ENCODE results near the gene FPR2. TPM values are rescaled to one million over a fixed set of nuclear protein-coding genes. Genes with fewer than 3 reads are reported as not detected.

The FPR2 gene
- total and polyA plus RNA-seq, 9 of the 15 experiments (the other 6 are each of a cell fraction or from before 2014, with no cell fraction given), result 0.03 to 0.15 (median 0.07) TPM; not detected in 6

DNA sequence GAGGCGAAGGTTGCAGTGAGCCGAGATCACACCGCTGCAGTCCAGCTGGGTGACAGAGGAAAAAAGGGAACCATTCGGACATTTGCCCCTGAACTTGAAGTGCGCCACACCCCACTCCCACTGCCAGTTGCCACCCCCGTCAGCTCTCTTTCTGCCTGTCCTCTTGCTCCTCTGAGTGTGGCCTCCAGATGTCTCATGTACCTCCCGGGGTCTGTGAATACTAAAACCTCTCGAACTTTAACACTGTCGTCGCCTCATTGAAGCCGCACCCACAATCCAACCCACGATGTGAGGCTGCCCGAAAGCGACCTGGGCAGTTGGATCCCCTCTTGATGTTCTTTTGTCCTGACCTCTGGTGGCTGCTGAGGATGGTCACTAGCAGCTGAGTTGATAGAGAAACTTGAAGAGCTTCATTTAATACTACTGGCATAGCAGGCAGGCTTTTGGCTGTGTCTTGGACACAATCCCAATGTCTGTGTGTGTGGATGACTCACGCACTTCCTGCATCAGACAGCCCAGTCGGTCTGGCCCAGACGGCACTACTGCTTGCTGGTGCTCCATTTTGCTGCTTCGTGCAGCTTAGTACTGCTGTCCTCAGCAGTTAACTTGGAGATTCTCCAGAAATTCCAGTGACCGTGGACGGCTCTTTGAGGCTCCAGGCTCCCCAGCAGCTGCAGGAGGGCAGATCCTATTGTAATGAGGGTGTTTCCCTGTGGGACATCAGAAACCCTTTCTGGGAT is 38.2 kb downstream of the FPR2 start (continued):
- TF ChIP-seq MTA2 (IDR thresholded peaks at IDR 0.05; ENCODE audit: low read depth), result no peak
- TF ChIP-seq WHSC1 (IDR thresholded peaks at IDR 0.05; ENCODE audit: low read length), result no peak
- no peak for TF ChIP-seq FOXP1 (CRISPR knock-in tag; IDR thresholded peaks at IDR 0.05)
- no peak for TF ChIP-seq SIN3B (IDR thresholded peaks at IDR 0.05; ENCODE audit: low read depth)
- TF ChIP-seq RBM14 (IDR thresholded peaks at IDR 0.05; ENCODE audit: borderline replicate concordance, insufficient read depth, low read depth, low read length), result no peak
- peak; percentile 60; the same call in 1 of the 2 replicates for TF ChIP-seq ETV5 (CRISPR knock-in tag; IDR thresholded peaks at IDR 0.05; ENCODE audit: low read depth)
- TF ChIP-seq, protein P1, sequence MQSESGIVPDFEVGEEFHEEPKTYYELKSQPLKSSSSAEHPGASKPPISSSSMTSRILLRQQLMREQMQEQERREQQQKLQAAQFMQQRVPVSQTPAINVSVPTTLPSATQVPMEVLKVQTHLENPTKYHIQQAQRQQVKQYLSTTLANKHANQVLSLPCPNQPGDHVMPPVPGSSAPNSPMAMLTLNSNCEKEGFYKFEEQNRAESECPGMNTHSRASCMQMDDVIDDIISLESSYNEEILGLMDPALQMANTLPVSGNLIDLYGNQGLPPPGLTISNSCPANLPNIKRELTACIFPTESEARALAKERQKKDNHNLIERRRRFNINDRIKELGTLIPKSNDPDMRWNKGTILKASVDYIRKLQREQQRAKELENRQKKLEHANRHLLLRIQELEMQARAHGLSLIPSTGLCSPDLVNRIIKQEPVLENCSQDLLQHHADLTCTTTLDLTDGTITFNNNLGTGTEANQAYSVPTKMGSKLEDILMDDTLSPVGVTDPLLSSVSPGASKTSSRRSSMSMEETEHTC (IDR thresholded peaks at IDR 0.05), result no peak
- TF ChIP-seq, protein P2, sequence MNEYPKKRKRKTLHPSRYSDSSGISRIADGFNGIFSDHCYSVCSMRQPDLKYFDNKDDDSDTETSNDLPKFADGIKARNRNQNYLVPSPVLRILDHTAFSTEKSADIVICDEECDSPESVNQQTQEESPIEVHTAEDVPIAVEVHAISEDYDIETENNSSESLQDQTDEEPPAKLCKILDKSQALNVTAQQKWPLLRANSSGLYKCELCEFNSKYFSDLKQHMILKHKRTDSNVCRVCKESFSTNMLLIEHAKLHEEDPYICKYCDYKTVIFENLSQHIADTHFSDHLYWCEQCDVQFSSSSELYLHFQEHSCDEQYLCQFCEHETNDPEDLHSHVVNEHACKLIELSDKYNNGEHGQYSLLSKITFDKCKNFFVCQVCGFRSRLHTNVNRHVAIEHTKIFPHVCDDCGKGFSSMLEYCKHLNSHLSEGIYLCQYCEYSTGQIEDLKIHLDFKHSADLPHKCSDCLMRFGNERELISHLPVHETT (CRISPR knock-in tag; conservative IDR thresholded peaks at IDR 0.05 in 1 of 2, IDR thresholded peaks at IDR 0.05 in 1 of 2), result no peak; a peak in 1 of 4 replicates
- no peak for TF ChIP-seq SIX5 (IDR thresholded peaks at IDR 0.05; ENCODE audit: borderline replicate concordance in 1 of 2, insufficient read depth in 1 of 2, low read depth in 1 of 2, low read length in 2 of 2)
- TF ChIP-seq BRCA1 (IDR thresholded peaks at IDR 0.05), result no peak
- TF ChIP-seq BRCA1 (CRISPR knock-in tag; IDR thresholded peaks at IDR 0.05), result no peak
- TF ChIP-seq, protein P3, sequence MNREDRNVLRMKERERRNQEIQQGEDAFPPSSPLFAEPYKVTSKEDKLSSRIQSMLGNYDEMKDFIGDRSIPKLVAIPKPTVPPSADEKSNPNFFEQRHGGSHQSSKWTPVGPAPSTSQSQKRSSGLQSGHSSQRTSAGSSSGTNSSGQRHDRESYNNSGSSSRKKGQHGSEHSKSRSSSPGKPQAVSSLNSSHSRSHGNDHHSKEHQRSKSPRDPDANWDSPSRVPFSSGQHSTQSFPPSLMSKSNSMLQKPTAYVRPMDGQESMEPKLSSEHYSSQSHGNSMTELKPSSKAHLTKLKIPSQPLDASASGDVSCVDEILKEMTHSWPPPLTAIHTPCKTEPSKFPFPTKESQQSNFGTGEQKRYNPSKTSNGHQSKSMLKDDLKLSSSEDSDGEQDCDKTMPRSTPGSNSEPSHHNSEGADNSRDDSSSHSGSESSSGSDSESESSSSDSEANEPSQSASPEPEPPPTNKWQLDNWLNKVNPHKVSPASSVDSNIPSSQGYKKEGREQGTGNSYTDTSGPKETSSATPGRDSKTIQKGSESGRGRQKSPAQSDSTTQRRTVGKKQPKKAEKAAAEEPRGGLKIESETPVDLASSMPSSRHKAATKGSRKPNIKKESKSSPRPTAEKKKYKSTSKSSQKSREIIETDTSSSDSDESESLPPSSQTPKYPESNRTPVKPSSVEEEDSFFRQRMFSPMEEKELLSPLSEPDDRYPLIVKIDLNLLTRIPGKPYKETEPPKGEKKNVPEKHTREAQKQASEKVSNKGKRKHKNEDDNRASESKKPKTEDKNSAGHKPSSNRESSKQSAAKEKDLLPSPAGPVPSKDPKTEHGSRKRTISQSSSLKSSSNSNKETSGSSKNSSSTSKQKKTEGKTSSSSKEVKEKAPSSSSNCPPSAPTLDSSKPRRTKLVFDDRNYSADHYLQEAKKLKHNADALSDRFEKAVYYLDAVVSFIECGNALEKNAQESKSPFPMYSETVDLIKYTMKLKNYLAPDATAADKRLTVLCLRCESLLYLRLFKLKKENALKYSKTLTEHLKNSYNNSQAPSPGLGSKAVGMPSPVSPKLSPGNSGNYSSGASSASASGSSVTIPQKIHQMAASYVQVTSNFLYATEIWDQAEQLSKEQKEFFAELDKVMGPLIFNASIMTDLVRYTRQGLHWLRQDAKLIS (CRISPR knock-in tag; IDR thresholded peaks at IDR 0.05), result peak; percentile 7; the same call in 1 of the 2 replicates
- TF ChIP-seq SMARCC2 (IDR thresholded peaks at IDR 0.05; ENCODE audit: low read depth), result no peak
- TF ChIP-seq ZNF696 (CRISPR knock-in tag; conservative IDR thresholded peaks at IDR 0.05), result no peak
- TF ChIP-seq L3MBTL2 (IDR thresholded peaks at IDR 0.05), result peak; percentile 84
- TF ChIP-seq ERF (CRISPR knock-in tag; IDR thresholded peaks at IDR 0.05), result peak; percentile 68; the same call in 1 of the 2 replicates
- no peak for TF ChIP-seq PHB (CRISPR knock-in tag; IDR thresholded peaks at IDR 0.05)
- TF ChIP-seq ZNF444 (CRISPR knock-in tag; IDR thresholded peaks at IDR 0.05), result no peak; the same call in 1 of the 2 replicates

Data from K562 (cell line).